Gastroesophageal sphincter (tissue), 4 donors: ENCODE data around the gene GRK5. TPM values are rescaled to one million over a fixed set of nuclear protein-coding genes. Genes with fewer than 3 reads are reported as not detected.
"Not testable (repeated sequence)": the region's sequence is repeated elsewhere in the genome, so short reads cannot be mapped to it uniquely, and the experiment has no call there.

Source experiments
- ATAC-seq: fragments of 150-250 bp; one replicate; pipeline ENCODE4 v1.9.1; 2016; ENCODE audit warnings: mild to moderate bottlenecking, moderate library complexity
- H3K27ac ChIP-seq, 4 donors: fragments of 200-600 bp; sonication (generic) in 3 of 4; 1 replicate in 3 of 4; 2 replicates in 1 of 4; pipeline ENCODE4 v1.5.1; 2016 to 2019
- H3K27me3 ChIP-seq: fragments of 200-600 bp; sonication (generic); one replicate; pipeline ENCODE4 v1.5.1; 2019
- H3K36me3 ChIP-seq, 2 donors: fragments of 200-600 bp; sonication (generic); one replicate each; pipeline ENCODE4 v1.5.1; 2019; ENCODE audit warnings: control low read depth in 1 of 2
- H3K4me1 ChIP-seq, 3 donors: fragments of 200-600 bp; sonication (generic); 1 replicate in 2 of 3; 2 replicates in 1 of 3; pipeline ENCODE4 v1.5.1; 2016 to 2019; ENCODE audit warnings: control low read depth in 2 of 3
- H3K4me3 ChIP-seq, 2 donors: fragments of 200-600 bp; sonication (generic); one replicate each; pipeline ENCODE4 v1.5.1; 2019; ENCODE audit warnings: mild to moderate bottlenecking in 1 of 2, moderate library complexity in 1 of 2
- H3K9me3 ChIP-seq, 3 donors: fragments of 200-600 bp; sonication (generic); one replicate each; pipeline ENCODE4 v1.5.1; 2017 to 2019; ENCODE audit warnings: control low read depth in 2 of 3
- EP300 ChIP-seq: sonication (generic); formaldehyde crosslinking; IDR thresholded peaks from one replicate; pipeline ENCODE4 v1.6.1; 2017; ENCODE audit warnings: antibody characterized with exemption, mild to moderate bottlenecking
- POLR2A ChIP-seq, 2 donors: fragments of 450-650 bp; IDR thresholded peaks; one replicate each; pipeline ENCODE4 v1.6.1; 2017; ENCODE audit warnings: antibody characterized with exemption in 2 of 2, mild to moderate bottlenecking in 2 of 2, moderate library complexity in 1 of 2
- POLR2AphosphoS5 ChIP-seq: sonication (generic); formaldehyde crosslinking; IDR thresholded peaks from one replicate; pipeline ENCODE4 v1.6.1; 2017; ENCODE audit warnings: antibody characterized with exemption
- WGBS, 2 donors: methylation state at CpG; one replicate each; pipeline ENCODE4 v1.1.5; 2018; ENCODE audit warnings: low coverage in 1 of 2; 5-methylcytosine and 5-hydroxymethylcytosine counted together
- total RNA-seq, 4 donors: library from RNA; depleted of rRNA; stranded (reverse); fragments of >200 nt; gene quantifications; one replicate each; pipeline ENCODE4 v1.1.0, GENCODE V29; 2016
- TF ChIP-seq, protein P1 (sequence below), 4 experiments: fragments of 200-600 bp in 2 of 4; fragments of 450-650 bp in 2 of 4; sonication (generic) in 1 of 4; IDR thresholded peaks; one replicate each; pipeline ENCODE4 v1.5.1; 2017 to 2019; ENCODE audit warnings: antibody characterized with exemption in 4 of 4, mild to moderate bottlenecking in 2 of 4, moderate library complexity in 2 of 4

Gene GRK5
- total RNA-seq, 4 donors from 2014 or later: 28.8 to 71.6 (median 47.7) TPM

DNA sequence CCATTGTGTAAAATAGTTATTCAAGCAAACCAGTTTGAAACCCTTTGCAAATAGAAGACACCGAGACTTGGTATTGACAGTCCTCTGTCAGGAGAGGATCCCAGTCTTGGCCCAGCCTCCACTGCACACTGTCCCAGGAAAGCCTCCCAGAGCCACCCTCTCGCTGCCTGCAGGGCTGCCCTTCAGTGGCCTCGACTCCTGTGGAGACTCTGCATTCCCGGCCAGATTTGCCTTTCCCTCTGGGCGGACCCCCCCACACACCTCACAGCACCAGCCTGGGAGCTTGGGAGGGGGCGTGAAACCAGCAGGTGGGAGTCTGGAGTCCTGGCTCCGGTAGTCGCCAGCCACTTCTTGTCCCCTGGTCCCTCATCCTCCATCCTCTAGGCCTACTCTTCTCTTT lies 48.7 kb downstream of the GRK5 start:
- Histone ChIP-seq H3K4me3 (no peak overlapping the region), H3K27me3 (no peaks in the 10 kb centered on the region), H3K9me3 (no peaks in the 10 kb centered on the region), H3K4me1 (peaks cover 10 to 66% (median 37%) of the 10 kb centered on the region in 3 donors), H3K27ac (peak overlapping the region in 3 of 4 donors; percentile 31 to 88 (median 82)), H3K36me3 (no peaks in the 10 kb centered on the region)
- ATAC-seq: no peak
- no peak for TF ChIP-seq POLR2A (IDR thresholded peaks at IDR 0.05)
- no peak for TF ChIP-seq POLR2AphosphoS5
- no peak for TF ChIP-seq EP300
- TF ChIP-seq, protein P1, sequence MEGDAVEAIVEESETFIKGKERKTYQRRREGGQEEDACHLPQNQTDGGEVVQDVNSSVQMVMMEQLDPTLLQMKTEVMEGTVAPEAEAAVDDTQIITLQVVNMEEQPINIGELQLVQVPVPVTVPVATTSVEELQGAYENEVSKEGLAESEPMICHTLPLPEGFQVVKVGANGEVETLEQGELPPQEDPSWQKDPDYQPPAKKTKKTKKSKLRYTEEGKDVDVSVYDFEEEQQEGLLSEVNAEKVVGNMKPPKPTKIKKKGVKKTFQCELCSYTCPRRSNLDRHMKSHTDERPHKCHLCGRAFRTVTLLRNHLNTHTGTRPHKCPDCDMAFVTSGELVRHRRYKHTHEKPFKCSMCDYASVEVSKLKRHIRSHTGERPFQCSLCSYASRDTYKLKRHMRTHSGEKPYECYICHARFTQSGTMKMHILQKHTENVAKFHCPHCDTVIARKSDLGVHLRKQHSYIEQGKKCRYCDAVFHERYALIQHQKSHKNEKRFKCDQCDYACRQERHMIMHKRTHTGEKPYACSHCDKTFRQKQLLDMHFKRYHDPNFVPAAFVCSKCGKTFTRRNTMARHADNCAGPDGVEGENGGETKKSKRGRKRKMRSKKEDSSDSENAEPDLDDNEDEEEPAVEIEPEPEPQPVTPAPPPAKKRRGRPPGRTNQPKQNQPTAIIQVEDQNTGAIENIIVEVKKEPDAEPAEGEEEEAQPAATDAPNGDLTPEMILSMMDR (IDR thresholded peaks at IDR 0.05): no peak
- 78 to 85% methylated on average over 3 to 4 of the region's 8 CpGs for WGBS, 2 donors

DNA sequence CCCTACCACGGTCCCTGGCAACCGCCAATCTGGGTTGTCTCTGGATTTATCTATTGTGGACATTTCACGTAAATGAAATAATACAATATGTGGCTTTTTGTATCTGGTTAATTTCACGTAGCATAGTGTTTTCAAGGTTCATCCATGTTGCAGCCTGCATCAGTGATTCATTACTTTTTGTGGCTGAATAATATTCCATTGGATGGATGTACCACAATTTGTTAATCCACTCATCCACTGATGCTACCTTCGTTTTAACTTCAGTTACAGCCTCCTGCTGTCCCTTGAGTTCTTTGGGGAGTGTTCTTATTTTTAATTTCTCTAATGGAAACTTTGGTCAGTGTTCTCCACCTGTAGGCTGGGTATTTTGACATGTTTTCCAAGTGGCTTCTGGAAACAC lies 49.5 kb downstream of the GRK5 start:
- H3K27me3 ChIP-seq: no peaks in the 10 kb centered on the region
- ATAC-seq: no peak
- no peaks in the 10 kb centered on the region for H3K9me3 ChIP-seq
- no peak overlapping the region for H3K27ac ChIP-seq
- no peak for TF ChIP-seq EP300
- TF ChIP-seq, protein P1 (IDR thresholded peaks at IDR 0.05): no peak
- TF ChIP-seq POLR2A (IDR thresholded peaks at IDR 0.05): no peak
- TF ChIP-seq POLR2AphosphoS5: no peak
- peaks cover 7 to 57% (median 28%) of the 10 kb centered on the region in 3 donors for H3K4me1 ChIP-seq
- WGBS, 2 donors: 93 to 98% methylated on average over 4 to 5 of the region's 5 CpGs
- H3K4me3 ChIP-seq: no peak overlapping the region
- no peaks in the 10 kb centered on the region for H3K36me3 ChIP-seq

DNA sequence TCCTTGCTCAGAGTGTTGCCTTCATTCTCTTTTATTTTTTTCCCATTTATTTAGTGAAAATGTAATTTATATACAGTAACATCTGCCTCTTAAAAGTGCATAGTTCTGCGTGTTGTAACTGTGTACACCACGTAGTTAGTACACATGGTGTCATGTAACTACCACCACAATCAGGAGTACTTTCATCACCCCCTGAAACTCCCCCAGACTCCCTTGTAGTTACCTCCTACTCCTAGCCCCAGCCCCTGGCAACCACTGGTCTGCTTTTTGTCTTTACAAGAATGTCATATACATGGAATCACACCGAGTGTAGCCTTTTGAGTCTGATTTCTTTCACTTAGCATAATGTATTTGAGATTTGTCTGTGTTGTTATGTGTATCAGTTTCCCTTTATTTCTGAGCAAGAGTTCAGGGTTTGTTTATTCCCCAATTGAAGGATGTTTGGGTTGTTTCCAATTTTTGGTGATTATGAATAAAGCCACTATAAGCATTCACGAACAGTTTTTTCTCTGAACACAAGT lies 50.6 kb downstream of the GRK5 start:
- TF ChIP-seq POLR2A (IDR thresholded peaks at IDR 0.05) (no peak), EP300 (no peak), POLR2AphosphoS5 (no peak)
- TF ChIP-seq, protein P1 (IDR thresholded peaks at IDR 0.05): no peak
- H3K27ac ChIP-seq: peak overlapping the region in 1 of 4 donors; percentile 9
- ATAC-seq: no peak
- peaks cover 3 to 47% (median 19%) of the 10 kb centered on the region in 3 donors for H3K4me1 ChIP-seq
- H3K36me3 ChIP-seq: no peaks in the 10 kb centered on the region
- WGBS, 2 donors: 57 to 63% methylated on average over 4 of the region's 4 CpGs
- no peaks in the 10 kb centered on the region for H3K9me3 ChIP-seq
- no peaks in the 10 kb centered on the region for H3K27me3 ChIP-seq
- H3K4me3 ChIP-seq: no peak overlapping the region

DNA sequence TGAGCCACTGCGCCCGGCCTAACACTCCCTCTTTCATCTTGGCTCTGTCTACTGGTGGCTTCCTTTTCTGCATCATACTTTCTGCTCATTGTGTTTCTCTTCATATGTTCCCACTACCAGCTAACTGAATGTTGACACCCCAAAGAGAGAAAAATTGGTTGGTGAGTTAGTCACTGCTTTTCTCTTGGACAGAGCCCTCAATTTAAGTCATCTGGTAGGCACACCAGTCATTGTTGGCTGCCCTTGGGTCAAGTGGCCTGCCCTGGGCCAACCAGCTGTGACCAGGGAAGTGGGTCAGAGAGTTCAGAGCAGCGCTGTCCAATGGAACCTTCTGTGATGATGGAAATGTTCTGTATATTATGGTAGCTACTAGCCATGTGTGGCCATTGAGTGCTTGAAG lies 52.0 kb downstream of the GRK5 start:
- Histone ChIP-seq H3K4me3 (no peak overlapping the region), H3K36me3 (no peaks in the 10 kb centered on the region), H3K27me3 (no peaks in the 10 kb centered on the region), H3K4me1 (peaks cover 0 to 47% (median 16%) of the 10 kb centered on the region in 3 donors), H3K27ac (peak overlapping the region in 2 of 4 donors; percentile 17 to 37), H3K9me3 (no peaks in the 10 kb centered on the region)
- ATAC-seq: no peak
- 90 to 100% methylated on average over 2 of the region's 3 CpGs for WGBS, 2 donors
- no peak for TF ChIP-seq POLR2A (IDR thresholded peaks at IDR 0.05)
- TF ChIP-seq, protein P1 (IDR thresholded peaks at IDR 0.05): no peak
- no peak for TF ChIP-seq EP300
- no peak for TF ChIP-seq POLR2AphosphoS5

DNA sequence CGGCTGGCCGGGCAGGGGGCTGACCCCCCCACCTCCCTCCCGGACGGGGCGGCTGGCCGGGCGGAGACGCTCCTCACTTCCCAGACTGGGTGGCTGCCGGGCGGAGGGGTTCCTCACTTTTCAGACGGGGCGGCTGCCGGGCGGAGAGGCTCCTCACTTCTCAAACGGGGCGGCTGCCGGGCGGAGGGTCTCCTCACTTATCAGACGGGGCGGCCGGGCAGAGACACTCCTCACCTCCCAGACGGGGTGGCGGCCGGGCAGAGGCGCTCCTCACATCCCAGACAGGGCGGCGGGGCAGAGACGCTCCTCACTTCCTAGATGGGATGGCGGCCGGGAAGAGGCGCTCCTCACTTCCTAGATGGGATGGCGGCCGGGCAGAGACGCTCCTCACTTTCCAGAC lies 53.6 kb downstream of the GRK5 start:
- not testable (repeated sequence) for H3K4me3 ChIP-seq, H3K27me3 ChIP-seq, H3K36me3 ChIP-seq, H3K27ac ChIP-seq, ATAC-seq, H3K9me3 ChIP-seq
- peaks cover 0 to 30% (median 16%) of the 10 kb centered on the region in 3 donors for H3K4me1 ChIP-seq
- WGBS, 2 donors: no CpG with 5 or more reads among the region's 34 CpGs
